ENCODE results near the gene TRIM67.

- TF ChIP-seq CTCF (IDR thresholded peaks at IDR 0.05) (no peak), POLR2A (IDR thresholded peaks at IDR 0.05) (no peak)
Measured at GRCh38 chr1:231207437-231207836, 45.6 kb downstream of the TRIM67 start.

All from uterus (tissue), 2 donors.